Activated CD4-positive, CD25-positive, alpha-beta regulatory T cell (primary cell): ENCODE data around the gene NRG2.

Source experiments
- DNase-seq, 4 experiments: peaks; one replicate each; lab custom pipeline; 2025; lab: John Stamatoyannopoulos, UW

Gene NRG2

DNA sequence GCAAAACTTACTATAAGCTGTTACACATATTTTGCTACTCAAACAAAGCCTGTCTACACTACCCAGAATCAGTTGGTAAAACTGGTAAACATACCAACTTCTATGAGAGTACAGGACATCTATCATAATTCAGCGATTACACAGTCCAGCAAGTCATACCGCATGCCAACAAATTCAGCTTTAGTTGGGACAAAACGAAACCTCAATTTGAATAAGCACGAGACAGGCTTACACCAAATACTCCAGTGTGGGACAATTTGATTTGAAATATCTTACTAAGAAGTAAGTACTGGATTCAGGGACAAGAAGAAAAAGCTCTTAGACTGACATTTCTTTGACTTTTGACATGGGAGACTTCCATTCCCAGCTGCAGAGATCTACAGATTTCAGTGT lies 2.0 kb downstream of the NRG2 start:
- DNase-seq: no peak

DNA sequence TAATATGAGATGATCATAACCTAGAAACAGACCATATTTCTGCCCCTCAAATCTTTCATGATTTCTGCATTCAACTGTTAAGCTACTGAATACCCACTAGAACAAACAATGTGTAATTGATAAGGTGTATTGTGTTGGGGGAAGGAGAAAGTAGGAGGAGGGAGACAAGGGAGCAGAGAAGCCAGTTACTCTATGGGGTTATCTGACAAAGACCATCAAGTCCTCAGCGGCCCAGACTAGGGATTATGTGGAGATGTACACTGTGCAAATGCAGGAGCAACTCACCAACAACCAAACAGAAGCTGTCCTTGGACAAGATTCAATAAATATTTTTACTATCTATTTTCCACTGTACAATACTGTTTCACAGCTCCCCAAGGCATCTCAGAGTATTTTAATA lies 2.7 kb downstream of the NRG2 start:
- DNase-seq: no peak

DNA sequence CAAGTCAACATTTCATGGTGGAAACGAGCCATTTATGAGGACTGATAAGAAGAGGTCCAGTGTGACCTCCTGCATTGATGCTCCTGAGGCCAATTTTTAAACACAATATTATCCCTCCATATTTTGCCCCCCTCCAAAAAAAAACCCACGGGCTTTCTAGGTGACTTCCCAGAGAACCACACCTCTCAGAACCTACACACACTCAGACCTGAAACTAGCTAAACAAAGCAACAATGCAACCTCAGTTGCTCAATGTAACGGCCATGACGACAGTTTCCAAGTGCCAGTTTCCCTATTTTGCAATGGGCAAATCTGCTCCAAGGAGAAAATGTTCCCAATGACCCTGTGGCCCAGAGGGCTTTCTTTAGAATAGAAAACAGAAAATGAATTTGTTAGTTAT lies 3.5 kb downstream of the NRG2 start:
- no peak for DNase-seq

DNA sequence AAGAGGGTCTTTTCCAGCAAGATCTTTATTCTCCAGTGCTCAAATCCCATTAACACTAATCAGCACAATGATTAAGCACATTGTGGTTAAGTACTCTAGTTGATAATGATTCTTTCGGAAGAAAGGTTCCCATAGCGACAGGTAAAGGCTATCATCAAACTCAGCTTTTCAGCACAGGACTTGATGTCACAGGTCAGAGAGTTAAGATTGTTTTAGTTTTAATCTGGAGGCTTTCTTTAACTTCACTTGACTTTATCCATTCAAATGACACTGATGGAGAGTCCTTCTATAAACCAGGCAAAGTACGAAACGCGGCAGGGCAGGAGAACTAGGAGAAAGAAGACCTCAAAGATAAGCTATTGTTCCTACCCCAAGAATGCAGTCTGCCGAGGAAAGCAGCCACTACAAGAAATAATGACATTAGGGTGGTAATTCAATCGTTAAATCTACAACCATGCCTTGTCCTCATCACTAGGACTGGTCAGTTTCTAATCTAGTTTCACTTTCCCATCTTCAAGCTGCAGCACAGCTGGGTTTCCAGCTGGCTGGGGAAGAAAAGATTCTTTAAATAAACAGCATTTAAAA lies 4.6 kb downstream of the NRG2 start:
- DNase-seq: no peak

DNA sequence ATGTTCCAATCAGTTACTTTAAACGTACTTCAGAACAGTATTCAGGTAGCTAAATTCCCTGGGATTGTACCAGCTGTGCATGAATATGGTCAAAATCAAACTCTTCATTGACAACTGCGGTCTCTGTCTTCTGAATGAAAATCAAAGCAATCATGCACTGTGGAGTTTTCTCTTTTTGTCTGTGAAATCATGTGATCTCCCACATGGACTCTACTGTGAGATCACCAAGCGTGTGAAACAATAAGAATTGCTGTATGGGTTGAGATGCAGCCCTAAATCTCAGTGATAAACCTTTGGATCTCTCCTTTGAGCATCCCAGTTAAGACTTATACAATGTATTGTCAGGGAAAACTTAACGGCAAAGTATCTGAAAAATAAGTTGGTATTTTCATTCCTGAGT lies 6.1 kb downstream of the NRG2 start:
- DNase-seq: no peak

DNA sequence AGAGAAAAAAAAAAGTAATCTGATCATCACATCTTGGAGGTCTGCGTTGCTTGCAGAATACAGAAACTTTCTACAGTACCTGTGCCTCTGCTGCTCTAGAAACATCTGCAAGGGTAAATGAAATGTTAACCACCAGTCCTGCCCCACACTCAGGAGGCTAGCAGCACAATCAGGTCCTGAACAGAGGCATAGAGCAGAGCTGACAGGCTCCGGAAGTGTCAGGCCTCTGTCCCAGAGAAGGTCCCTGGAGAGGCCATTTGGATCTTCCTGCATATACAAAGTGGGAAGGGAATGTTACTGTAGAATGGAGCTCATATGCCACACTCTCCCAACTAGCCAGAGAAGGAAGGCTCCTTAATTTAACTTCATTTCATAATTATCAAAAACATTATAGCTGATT lies 7.2 kb downstream of the NRG2 start:
- DNase-seq: no peak

DNA sequence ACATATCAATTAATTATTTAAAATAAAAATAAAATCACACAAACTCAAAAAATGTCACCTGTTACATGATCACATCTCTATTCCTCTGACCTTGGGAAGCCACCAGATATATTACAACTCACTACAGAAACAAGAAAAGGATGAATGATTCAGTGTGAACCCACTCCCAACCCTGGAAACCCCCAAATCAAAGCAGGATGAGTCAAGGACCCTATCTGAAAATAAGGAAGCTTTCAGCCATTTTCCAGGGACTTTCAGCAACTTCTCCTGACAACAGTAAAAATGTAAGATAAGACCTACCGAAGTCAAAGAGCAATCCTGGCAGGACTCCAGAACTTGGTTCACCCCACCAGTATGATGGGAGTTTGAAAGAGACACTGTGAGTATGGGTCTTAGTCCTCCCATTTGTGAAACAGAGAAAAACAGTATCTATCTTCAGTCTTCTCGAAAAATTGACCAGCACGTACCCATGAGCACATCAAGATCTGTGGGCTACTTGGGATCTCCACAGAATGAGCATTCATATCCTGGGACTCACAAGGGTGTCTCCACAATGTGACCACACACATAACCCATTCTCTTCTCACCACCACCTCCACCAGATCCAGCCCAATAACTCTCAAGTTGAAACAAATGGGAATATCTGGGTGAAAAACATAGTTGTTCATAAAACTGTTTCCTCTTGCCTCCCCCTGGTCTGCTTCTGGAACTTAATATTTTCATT lies 9.9 kb downstream of the NRG2 start:
- no peak for DNase-seq

DNA sequence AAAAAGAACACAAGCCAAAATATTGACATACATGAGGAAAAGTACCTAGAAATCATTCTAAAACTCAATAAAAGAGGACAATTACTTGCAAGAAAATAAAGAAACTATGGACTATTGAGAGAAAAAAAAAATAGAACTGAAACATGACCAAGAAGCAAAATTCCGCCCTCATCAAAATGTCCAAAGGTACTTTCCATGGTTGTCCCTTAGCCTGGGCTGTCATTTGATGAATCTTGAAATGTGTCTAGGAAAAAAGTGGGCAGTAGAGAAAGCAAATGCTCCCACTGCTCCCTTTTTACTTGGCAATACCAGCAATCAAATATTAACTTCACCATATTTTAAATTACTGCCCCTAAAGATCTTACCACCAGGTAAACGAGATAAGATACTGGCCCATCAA lies 10.8 kb downstream of the NRG2 start:
- no peak for DNase-seq

DNA sequence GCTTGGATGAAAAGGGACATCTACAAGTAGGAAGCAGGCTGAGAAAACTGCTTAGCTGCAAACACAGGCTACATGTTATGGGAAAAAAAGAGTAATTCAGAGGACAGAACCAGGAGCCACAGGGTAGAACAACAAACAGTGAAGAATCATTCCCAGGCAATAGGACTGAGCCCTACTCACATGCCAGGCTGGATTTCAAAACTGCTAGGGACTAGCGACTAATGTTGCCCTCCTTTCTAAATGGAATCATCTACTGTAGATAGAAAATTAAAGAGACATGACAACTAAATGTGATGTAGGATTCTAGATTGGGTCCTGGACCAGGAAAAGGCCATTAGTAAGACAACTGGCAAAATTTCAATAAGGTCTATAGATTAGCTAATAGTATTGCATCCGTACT lies 15.3 kb downstream of the NRG2 start:
- no peak for DNase-seq

DNA sequence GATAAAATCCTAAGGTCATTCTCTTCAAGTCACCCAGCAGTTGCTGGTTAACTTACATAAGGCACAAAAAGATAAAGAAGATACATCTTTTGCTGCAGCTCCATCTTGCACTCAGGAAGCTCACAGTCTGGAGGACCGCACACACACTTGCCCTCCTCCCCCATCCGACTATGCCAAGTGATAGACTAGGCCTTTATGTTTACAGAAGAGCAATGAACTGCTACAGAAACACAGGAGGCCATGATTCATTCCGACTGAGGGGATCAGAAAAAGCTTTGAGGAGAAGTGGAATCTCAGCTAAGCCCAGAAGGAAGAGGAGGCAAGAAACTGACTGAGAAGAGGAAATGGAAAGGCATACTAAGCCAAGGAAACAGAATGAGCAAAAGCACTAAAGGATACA lies 17.4 kb downstream of the NRG2 start:
- DNase-seq: no peak

DNA sequence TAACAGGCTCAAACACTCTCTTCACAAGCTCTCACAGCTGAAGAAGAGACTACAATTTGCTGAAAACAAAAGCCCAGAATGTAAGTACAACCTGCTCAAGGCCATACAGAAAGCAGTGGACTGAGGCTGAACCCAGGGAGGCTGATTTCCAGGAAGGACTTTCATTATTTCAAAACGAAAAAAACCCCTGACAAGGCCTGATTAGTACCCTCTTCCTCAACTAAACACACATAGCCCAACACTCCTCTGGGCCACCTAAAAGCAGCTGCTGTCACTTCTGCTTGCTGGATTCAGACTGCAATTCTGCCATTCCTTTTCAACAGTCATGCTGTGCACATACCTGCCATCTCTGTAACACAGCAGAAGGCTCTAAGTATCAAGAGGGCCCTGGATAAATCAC lies 18.2 kb downstream of the NRG2 start:
- DNase-seq: no peak

DNA sequence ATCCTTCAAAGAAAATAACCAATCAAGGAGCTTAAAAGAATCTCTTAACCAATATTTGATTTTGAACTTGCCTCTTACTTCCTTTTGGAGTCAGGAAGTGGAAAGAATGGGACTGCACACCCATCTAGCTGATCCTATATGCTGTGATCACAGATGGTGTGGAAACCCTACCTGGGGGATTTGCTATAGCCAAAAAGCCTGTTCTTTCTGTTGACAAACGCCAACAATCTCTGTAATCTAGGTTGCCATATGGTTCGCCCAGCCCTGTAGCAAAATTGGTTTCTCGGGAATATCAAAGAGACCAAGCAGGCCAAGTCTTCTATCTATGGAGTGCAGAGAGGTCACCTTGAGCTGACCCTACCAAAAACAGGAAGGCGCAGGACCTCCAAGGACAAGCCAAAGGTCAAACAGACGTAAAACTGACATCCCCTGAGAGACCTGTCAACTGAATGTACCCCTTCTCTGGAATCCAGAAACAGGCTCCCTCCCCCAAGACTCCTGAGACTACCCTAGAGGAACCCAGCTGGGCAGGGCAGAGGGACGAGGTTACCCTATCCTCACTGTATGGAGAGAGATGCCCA lies 19.4 kb downstream of the NRG2 start:
- no peak for DNase-seq

DNA sequence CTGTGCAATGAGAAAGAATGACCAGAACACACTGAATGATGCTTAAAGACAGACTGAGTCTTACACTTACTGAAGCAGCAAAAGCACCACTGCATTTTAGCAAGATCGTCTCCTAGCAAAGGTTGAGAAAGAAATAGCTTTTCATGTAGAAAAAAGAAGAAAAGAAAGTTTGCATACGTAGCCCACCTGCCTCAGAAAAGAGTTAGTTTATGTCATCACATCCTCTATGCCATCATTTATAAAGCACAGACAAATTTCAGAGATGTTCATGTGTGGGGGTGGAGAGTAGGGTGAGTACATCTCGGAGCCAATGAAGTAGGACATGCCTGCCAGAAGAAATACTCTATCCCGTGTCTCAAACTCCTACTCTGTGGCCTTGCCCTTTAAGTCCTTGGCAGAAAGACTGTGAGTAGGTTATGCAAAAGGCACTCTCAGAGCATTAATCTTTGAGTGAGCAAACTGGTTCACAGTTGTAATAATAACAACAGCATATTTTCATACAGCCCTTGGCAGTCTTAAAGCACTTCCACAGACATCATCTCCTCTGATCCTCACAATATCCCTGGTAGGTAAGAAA lies 22.4 kb downstream of the NRG2 start:
- DNase-seq: no peak

DNA sequence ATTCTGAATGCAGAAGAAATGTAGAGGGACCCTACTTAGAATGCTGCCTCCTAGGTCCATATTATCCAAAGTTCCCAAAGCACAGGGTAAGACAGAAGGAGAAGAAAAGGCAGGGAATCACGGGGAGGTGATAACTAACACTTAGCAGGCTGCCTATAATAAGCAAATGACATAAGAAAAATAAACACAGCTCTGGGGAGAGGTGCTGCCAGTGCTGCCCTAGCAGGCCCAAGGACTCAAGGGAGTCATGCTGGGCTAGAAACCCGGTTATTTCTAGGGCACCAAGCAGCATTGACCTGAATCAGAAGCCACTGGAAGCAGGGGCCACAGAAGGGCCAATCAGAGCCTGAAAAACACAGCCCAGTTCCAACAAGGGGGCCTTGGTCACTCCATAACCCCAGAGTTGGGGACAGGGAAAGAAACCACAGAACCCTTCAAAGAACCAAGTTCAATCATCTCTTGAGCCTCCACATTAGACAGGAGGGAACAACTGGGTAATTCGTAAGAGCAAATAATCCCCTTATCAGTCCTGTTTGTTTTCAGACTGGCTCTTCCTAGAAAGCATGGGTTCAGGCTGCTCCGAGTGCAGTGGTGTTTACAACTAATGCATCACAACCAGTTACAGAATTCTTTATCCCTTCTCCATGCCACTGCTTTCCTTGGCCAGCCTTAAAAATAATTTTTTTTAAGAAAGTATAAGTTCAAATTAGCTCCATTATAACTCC lies 24.0 kb downstream of the NRG2 start:
- DNase-seq: no peak

DNA sequence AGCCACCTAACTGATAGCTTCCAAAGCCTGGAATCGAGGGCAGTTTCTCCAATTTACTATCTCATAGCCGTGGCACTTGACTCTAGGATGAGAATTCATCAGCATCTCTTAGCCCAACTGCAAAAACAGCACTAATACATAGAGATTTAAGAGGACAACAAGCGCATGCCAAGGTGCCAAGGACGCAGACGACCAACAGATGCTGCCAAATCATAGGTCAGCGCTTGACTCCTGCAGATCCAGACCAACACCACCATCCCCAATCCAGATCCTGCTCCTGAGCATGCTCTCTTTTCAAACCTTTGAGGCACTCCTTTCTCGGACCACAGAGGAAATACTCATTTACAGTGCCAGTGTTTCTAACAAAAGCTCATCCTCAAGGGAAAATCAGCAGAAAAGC lies 24.6 kb downstream of the NRG2 start:
- no peak for DNase-seq

DNA sequence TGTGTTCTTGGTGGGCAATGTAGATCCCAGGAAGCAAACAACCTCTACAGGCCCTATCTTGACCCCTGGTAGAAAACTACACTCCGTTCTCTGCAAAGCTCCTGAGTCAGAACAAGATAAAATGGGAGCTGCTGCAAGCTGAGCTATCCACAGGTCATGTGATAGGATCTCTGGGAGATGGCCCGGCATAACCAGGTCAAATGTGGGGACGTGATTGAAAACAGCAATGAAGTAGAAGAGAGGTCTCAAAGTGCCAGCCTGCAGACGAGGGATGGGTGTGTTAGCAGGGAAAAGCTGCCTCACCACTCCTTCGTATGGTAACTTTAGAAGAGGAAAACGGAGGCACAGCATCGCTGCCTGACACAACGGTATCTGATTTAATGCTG lies 25.0 kb downstream of the NRG2 start:
- no peak for DNase-seq

DNA sequence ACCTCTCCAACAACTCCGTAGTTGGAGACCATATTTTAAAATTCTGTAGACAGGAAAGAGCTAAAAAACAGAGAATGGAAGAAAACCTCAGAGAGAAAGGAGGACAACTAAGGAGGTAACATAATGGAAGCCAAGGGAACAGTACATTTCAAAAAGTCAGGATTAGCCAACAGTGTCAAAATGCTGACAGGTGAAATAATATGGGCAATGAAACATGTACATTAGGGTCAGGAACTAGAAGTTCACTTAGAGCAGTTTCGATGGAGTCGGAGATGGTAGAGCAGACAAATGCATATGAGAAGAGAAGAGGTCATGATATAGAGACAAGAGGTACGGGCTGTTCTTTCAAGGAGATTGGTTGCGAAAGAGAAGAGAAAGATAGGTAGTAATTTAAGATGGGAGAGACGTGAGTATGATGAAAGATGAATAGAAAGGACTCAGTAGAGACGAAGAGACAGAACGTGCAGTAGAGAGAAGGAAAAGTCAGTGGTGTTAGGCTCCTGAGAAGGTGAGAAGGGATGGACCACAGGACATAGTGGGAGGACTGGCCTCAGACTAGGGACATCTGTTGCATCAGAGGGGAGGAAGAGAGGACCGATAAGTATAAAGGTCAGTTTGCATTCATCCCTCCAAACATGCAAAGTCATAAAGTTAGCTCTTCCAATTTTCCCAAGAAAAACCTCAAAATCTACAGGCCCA lies 25.6 kb downstream of the NRG2 start:
- no peak for DNase-seq

DNA sequence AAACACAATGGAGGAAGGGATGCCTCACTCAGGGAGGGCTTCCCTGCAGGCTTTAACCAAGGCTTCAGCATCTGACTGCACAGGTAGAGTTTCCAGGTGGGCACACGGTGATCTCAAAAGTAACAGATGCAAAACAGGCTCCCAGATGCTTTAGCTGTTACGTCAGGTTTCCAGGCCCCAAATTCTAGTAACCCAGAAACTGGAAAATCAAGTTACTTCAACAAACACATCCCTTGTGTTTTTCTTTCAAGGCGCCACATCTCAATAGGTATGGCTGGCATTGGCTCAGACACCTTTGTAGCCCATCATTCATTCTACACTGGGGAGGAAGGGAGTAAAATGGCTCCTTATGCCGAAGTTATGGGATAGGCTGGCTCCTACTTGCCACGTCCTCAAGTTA lies 27.4 kb downstream of the NRG2 start:
- DNase-seq: no peak

DNA sequence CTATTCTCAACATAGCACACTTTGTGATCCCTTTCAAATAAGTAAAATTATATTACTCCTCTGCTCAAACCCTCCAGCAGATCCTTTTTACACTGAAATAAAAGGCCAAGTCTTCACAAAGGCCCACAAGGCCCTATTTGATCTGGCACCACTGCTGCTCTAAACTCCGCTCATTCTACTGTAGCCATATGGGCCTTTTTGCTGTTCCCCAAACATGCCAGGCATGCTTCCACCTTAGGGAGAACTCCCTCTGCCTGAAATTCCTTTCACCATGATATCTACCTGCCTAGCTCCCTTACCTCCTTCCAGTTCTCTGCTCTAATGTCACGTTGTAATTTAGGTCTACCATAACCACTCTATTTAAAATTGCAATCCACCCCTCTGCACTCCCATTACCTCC lies 28.3 kb downstream of the NRG2 start:
- DNase-seq: no peak

DNA sequence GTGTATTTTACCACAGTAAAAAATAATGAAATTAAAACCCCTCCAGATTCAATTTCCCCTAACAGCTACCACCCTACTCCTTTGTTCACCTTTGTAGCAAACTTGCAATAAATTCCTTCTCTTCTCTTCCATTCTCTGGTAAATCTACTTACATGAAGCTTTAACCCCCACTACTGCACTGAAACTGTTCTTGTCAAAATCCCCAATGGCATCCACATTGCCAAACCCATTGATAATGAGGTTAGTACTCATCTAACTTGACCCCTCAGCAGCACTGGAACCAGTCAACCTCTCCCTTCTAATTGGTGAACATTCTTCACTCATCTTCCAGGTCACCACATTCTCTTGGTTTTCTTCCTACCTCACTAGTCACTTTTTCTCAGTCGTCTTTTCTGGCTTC lies 29.6 kb downstream of the NRG2 start:
- DNase-seq: no peak

DNA sequence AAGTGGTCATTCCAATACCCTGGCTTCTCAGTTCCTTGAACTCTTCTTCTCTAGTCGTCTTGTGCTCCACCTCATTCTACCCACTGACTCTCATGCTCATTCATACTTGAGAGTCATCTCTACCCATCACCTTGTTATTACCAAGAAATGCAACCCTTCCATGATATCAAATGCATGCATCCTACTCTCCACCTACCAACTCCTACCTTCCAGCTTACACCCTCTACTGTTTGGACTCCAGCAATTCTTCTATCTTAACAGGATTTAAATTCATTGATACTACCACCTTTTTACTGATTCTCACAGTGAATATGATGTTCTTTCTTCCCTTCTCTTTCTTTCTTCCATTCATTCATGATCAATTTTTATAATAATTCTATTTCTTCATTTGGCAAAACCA lies 30.7 kb downstream of the NRG2 start:
- DNase-seq: no peak

DNA sequence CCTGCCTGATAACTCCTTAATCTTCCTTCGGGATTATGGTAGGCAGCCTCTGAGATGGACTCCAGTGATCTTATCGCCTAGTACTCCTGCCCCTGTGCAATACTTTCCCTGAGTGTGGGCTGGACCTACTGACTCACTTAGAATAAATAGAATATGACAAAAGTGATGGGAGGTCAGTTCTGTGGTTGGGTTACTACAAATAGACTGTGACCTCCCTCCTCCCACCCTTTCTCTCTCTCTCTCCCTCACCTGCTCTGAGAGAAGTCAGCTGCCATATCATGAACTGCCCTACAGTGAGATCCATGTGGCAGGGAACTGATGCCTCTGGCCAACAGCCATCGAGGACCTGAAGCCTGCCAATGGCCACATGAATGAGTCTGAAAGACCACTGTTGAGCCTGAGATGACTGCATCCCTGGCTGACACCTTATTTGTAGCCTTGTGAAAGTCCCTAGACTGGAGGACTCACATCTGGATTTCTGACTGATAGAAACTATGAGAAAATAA lies 31.7 kb downstream of the NRG2 start:
- no peak for DNase-seq
